ENCODE data around the gene VMP1.
"Not testable (repeated sequence)": the region's sequence is repeated elsewhere in the genome, so short reads cannot be mapped to it uniquely, and the experiment has no call there.

The VMP1 gene

GRCh38 chr17:59753522-59754467 is 46.3 kb downstream of the VMP1 start:
- DNase-seq (ENCODE audit: low read depth, low spot score) = peak; percentile 76

DNA sequence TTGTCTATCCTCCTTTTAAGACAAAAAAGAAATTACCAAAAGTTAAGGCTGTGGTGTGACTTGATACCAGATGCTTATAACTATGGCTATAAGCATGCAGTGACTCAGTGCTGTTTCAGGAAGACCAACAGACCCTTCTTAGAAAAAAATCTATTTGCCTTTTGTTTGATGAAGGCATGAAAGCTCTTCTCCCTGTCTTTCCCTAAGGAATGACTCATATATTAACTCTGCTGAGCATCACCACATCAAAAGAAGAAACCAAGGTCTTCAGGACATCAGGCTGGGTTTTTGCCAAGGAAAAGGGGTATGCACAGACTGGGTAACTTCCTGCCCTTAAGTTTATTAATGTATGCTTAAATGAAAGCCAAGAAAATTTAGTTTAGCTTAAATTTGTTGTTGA is 47.1 kb downstream of the VMP1 start:
- DNase-seq (ENCODE audit: low read depth, low spot score) = peak; percentile 87

DNA sequence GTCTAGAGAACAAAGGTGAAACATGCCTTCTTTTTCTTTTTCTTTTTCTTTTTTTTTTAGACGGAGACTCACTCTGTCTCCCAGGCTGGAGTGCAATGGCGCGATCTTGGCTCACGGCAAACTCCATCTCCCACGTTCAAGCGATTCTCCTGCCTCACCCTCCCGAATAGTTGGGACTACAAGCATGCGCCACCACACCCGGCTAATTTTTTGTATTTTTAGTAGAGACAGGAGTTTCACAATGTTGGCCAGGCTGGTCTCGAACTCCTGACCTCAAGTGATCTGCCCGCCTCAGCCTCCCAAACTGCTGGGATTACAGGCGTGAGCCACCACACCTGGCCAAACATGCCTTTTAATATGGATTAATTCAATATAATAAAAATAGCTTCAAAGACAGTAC is 47.6 kb downstream of the VMP1 start:
- not testable (repeated sequence) for DNase-seq (ENCODE audit: low read depth, low spot score)

DNA sequence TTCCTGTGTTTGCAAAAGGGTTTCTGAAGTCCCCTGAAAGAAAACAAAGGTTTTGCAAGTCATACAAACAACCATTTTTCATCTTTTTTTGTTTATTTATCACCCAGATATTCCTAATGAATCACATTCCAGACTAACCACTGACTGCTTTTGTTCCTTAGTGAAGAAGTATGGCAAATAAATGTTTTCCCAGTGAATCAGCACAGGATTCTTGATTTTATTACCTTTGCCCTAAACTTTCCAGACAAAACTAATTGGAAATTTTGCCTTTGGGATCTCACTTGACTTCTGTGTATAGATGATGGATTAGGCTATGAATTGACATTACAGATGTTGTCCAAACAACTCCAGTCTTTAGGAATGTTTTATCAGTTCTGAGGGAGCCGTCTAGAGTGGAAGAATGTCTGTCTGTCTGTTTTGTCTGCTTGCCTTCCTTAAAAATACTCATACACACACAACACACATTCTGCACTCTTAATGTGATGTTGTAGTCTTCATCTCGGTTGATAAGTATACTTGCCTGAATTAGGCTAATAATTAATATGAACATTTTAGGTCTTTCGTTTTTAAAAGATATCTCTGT is 48.9 kb downstream of the VMP1 start:
- no peak for DNase-seq (ENCODE audit: low read depth, low spot score)

- no peak for DNase-seq (ENCODE audit: low read depth, low spot score)
Observed at GRCh38 chr17:59757043-59757442, 49.6 kb downstream of the VMP1 start.

DNA sequence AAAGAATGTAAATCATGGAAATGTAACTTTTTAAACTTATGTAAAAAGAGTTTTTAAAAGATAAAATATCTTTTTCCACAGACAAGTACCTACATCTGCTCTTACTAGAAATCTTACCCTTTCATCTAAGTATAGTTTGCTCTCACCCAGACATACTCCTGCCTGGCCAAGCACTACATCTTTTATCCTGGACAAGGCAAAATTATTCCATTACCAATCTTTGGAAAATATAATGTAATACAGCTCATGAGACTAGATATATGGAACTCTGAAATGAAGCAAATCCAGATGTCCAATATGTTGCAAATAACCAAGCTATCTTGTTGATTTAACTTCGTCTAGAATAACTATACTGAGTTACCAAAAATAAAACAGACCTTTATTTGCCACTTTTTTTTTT is 50.0 kb downstream of the VMP1 start:
- no peak for DNase-seq (ENCODE audit: low read depth, low spot score)

- no peak for DNase-seq (ENCODE audit: low read depth, low spot score)
Observed at GRCh38 chr17:59757881-59758385, 50.5 kb downstream of the VMP1 start.

- not testable (repeated sequence) for DNase-seq (ENCODE audit: low read depth, low spot score)
Observed at GRCh38 chr17:59758998-59759651, 51.7 kb downstream of the VMP1 start.

- no peak for DNase-seq (ENCODE audit: low read depth, low spot score)
Observed at GRCh38 chr17:59760160-59760559, 52.7 kb downstream of the VMP1 start.

DNA sequence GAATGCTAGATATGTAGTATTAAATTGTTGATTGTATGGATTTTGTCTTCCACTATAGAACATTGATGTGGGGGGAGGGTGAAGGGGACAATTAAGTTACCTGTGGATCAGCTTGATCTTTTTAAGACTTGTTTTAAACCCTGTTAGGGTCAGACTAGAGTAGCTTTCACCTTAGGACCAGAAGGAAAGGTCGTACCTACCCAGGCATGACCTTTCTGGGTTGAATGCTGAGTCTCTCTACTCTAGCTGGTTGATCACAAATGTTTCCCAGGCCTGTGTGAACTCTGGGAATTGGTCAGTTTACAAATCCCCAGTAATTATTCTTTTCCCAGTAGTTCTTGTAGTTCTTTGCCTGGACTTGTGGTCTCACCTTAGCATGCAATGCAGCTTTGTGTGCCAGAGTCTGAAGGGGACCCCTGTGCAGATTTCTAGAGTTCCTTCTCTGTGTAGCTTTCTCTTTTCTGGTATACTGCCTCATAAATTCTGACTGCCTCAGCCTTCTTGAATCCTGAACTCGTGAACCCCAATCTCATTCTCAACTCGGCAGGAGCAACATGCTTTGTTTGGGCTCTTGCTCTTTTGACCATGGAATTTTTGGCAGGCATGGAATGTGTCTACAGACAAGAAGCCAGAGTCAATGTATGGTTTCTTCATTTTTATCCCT is 54.1 kb downstream of the VMP1 start:
- no peak for DNase-seq (ENCODE audit: low read depth, low spot score)

GRCh38 chr17:59762049-59762823 is 54.8 kb downstream of the VMP1 start:
- DNase-seq (ENCODE audit: low read depth, low spot score) = no peak

- no peak for DNase-seq (ENCODE audit: low read depth, low spot score)
Observed at GRCh38 chr17:59762824-59763374, 55.4 kb downstream of the VMP1 start.

DNA sequence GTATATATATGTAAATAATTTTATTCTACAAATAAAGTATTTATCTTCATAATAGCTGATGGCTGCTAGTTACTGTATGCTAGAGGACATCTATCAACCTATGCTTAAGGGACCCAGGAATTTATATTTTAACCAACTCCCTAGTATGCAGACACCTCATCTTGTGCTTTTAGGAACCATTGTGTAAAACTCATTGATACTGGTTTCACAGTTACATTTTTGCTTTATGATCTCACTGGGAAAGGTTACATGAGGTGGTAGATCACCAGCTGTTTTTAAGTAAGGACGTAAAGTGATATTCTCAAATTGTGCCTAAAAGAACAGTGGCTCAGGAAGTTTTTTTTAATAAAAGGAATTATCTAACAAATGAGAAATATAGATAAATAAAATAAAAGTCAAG is 56.4 kb downstream of the VMP1 start:
- DNase-seq (ENCODE audit: low read depth, low spot score) = no peak

DNA sequence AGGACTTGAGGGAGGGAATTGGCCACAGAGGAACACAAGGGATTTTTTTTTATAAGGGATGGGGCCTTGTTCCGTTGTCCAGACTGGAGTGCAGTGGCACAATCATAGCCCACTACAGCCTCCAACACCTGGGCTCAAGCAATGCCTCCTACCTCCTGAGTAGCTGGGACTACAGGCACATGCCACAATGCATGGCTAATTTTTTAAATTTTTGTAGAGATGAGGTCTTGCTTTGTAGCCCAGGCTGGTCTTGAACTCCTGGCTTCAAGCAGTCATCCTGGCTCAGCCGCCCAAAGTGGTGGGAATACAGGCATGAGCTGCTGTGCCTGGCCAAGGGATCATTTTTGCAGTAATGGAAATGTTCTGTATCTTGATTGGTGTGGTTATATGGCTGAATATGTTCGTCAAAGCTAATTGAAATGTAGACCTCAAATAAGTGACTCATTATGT is 56.9 kb downstream of the VMP1 start:
- no peak for DNase-seq (ENCODE audit: low read depth, low spot score)

- DNase-seq (ENCODE audit: low read depth, low spot score) = no peak
Observed at GRCh38 chr17:59765038-59765437, 57.6 kb downstream of the VMP1 start.

- DNase-seq (ENCODE audit: low read depth, low spot score) = no peak
Observed at GRCh38 chr17:59766491-59766890, 59.0 kb downstream of the VMP1 start.

DNA sequence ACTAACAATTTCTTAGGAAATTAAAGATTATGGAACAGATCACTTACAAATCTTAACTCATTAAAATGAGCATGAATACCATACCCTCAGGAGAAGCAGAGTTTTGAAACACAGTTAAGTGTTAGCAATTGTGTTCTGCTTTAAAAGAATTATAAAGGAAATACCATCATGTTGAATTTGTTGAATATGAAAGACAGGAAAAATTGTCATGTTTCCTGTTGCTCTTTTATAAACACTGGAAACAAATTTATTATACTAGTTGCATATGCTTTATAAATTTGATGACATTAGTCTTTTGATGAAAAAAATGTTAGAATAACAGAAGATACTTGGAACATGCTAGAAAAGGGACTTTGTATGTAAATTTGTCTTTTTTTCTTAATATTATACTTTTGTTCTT is 59.7 kb downstream of the VMP1 start:
- DNase-seq (ENCODE audit: low read depth, low spot score) = no peak

- DNase-seq (ENCODE audit: low read depth, low spot score) = no peak
Observed at GRCh38 chr17:59769887-59770286, 62.4 kb downstream of the VMP1 start.

DNA sequence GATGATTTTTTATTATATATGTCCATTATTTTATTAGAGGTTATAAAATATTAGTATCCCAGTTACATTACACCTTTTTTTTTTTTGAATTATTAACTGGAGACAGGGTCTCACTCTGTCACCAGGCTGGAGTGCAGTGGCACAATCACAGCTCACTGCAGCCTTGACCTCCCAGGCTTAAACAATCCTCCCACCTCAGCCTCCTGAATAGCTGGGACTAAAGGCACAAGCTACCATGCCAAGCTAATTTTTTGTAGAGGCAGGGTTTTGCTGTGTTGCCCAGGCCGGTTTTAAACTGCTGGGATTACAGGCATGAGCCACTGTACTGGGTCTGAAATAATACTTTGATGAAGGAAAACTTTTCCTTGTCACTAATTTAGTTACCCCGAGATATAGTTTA is 63.6 kb downstream of the VMP1 start:
- no peak for DNase-seq (ENCODE audit: low read depth, low spot score)

DNA sequence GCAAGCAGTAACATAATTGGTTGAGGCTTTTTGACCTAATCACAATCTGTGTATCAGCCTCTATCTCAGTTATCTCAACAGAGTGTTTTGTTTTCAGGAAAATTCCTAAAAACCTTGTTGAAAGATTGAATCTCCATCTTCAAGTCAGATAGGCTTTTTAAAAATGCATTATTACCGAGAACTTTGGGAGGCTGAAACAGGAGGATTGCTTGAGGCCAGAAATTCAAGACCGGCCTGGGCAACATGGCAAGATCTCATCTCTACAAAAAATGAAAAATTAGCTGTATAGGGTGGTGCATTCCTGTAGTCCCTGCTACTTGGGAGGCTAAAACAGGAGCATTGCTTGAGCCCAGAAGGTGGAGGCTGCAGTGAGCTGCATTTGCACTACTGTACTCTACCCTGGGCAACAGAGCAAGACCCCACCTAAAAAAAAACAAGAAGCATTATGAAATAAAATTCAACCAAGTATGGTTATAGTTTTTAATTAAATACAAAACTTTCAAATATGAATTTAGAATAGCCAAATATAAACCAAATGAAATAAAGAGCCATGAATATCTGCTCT is 68.4 kb downstream of the VMP1 start:
- no peak for DNase-seq (ENCODE audit: low read depth, low spot score)

Data from brain pericyte (primary cell).